GM10266 (cell line): Measurements from ENCODE around the gene TNP1.

Experiments
- DNase-seq: peaks from one replicate; pipeline ENCODE4 v3.0.0; 2012; ENCODE audit errors: extremely low spot score
- CTCF ChIP-seq: IDR thresholded peaks from 2 replicates; pipeline ENCODE4 v1.5.1; 2012; ENCODE audit warnings: mild to moderate bottlenecking, low read depth; ENCODE audit not compliant: control insufficient read depth, insufficient read depth; ENCODE audit errors: missing control alignments

Gene TNP1

DNA sequence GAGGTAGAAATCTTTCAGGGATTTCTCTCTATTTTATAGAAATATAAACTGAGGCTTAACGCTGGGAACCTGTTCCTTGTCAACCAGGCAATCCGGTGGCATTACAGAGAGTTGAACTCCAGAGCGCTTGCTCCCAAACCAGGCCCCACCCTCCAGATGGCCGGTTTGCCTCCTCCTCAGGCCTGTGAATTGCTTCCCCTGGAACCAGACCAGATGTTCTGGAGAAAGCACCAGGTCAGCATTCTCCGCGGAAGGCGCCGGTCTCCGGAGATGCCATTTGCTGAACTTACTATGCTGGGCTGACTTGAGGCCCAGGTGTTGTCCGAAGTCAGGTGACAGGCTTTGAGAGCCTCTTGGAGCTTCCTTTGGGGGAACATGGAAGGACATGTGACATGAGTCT is 17.2 kb downstream of the TNP1 start:
- no peak for TF ChIP-seq CTCF
- no peak for DNase-seq

- TF ChIP-seq CTCF = no peak
- DNase-seq = no peak
Measured at GRCh38 chr2:216839688-216840087, 20.2 kb downstream of the TNP1 start.

- no peak for TF ChIP-seq CTCF
- no peak for DNase-seq
Measured at GRCh38 chr2:216838151-216838550, 21.7 kb downstream of the TNP1 start.

DNA sequence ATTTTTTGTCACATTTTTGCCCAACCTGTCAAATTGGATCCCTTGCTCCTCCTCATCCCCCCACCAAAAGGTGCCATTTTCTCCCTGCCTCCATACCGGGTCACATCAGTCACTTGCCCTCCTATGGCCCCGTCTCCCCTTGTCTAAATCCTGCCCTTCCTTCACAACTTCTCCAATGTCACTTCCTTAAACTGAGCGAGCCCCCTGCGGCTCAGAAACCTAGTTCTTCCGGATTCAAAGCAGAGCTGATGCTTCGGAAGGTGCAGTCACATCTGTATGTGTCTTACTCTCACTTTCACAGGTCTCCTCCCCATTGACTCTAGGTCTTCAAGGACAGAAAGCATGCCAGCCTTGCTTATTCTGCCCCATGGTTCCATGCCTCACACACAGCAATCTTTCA is 22.1 kb downstream of the TNP1 start:
- no peak for TF ChIP-seq CTCF
- DNase-seq = no peak

- no peak for TF ChIP-seq CTCF
- DNase-seq = no peak
Measured at GRCh38 chr2:216833061-216833460, 26.8 kb downstream of the TNP1 start.

GRCh38 chr2:216830346-216830745 is 29.5 kb downstream of the TNP1 start:
- DNase-seq = no peak
- no peak for TF ChIP-seq CTCF

DNA sequence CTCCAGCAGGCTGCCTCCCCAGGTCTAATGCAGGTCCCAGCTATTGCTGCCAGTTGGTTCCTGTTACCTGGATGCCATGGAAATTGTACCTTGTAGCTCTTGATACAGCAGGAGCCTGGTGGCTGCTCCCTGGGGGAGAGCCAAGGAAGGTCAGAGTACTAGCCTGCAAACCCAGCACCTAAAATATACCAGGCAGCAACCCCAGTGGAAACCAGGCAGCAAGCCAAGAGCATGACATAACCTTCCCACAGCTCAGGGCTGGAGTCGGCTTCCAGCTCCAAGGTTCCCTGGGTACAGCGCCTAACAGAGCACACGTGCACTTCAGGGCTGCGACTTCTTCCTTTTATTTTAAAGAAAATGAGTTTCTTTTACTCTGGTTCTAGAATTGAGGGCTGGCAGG is 30.3 kb downstream of the TNP1 start:
- no peak for DNase-seq
- no peak for TF ChIP-seq CTCF
